ENCODE data around the gene ETV3. TPM values are rescaled to one million over a fixed set of nuclear protein-coding genes. Genes with fewer than 3 reads are reported as not detected.

ETV3 gene
- total RNA-seq, 2 donors from 2014 or later, result 23.4 to 33.3 TPM

- Histone ChIP-seq H3K36me3 (no peaks in the 10 kb centered on the region), H3K4me1 (replicated peaks) (no peaks in the 10 kb centered on the region), H3K9me3 (no peaks in the 10 kb centered on the region), H3K4me3 (no peak overlapping the region), H3K27ac (no peak overlapping the region), H3K27me3 (replicated peaks; ENCODE audit: insufficient read depth) (peaks cover 3% of the 10 kb centered on the region)
- intact Hi-C loops (cut with DNase I), result no loop called here
- WGBS, result 59% methylated on average over 19 of the region's 19 CpGs
- TF ChIP-seq POLR2A (IDR thresholded peaks at IDR 0.05) (no peak), CTCF (IDR thresholded peaks at IDR 0.05) (no peak), POLR2AphosphoS5 (IDR thresholded peaks at IDR 0.05) (no peak)
- no peak for DNase-seq (ENCODE audit: low spot score)
Observed at GRCh38 chr1:157111396-157112165, 26.6 kb downstream of the ETV3 start.

GRCh38 chr1:157110686-157111085, 27.5 kb downstream of the ETV3 start:
- no peaks in the 10 kb centered on the region for H3K36me3 ChIP-seq
- no peaks in the 10 kb centered on the region for H3K4me1 ChIP-seq (replicated peaks)
- peaks cover 3% of the 10 kb centered on the region for H3K27me3 ChIP-seq (replicated peaks; ENCODE audit: insufficient read depth)
- TF ChIP-seq POLR2A (IDR thresholded peaks at IDR 0.05) (no peak), CTCF (IDR thresholded peaks at IDR 0.05) (no peak), POLR2AphosphoS5 (IDR thresholded peaks at IDR 0.05) (no peak)
- no peak overlapping the region for H3K27ac ChIP-seq
- 95% methylated on average over 3 of the region's 3 CpGs for WGBS
- no peak overlapping the region for H3K4me3 ChIP-seq
- no peak for DNase-seq (ENCODE audit: low spot score)
- no peaks in the 10 kb centered on the region for H3K9me3 ChIP-seq
- intact Hi-C loops (cut with DNase I), result no loop called here

- 85% methylated on average over 6 of the region's 6 CpGs for WGBS
- no peak for DNase-seq (ENCODE audit: low spot score)
Observed at GRCh38 chr1:157110003-157110402, 28.2 kb downstream of the ETV3 start.

GRCh38 chr1:157108448-157108847, 29.7 kb downstream of the ETV3 start:
- no peaks in the 10 kb centered on the region for H3K9me3 ChIP-seq
- intact Hi-C loops (cut with DNase I), result no loop called here
- no peak overlapping the region for H3K4me3 ChIP-seq
- H3K27me3 ChIP-seq (replicated peaks; ENCODE audit: insufficient read depth), result peaks cover 3% of the 10 kb centered on the region
- TF ChIP-seq POLR2A (IDR thresholded peaks at IDR 0.05) (no peak), CTCF (IDR thresholded peaks at IDR 0.05) (no peak), POLR2AphosphoS5 (IDR thresholded peaks at IDR 0.05) (no peak)
- WGBS, result 74% methylated on average over 6 of the region's 6 CpGs
- H3K4me1 ChIP-seq (replicated peaks), result no peaks in the 10 kb centered on the region
- DNase-seq (ENCODE audit: low spot score), result no peak
- H3K36me3 ChIP-seq, result no peaks in the 10 kb centered on the region
- no peak overlapping the region for H3K27ac ChIP-seq

More at GRCh38 chr1:157110003-157110402, 28.2 kb downstream of the ETV3 start:
- Histone ChIP-seq H3K4me3 (no peak overlapping the region), H3K36me3 (no peaks in the 10 kb centered on the region), H3K27me3 (replicated peaks; ENCODE audit: insufficient read depth) (peaks cover 3% of the 10 kb centered on the region), H3K4me1 (replicated peaks) (no peaks in the 10 kb centered on the region), H3K27ac (no peak overlapping the region), H3K9me3 (no peaks in the 10 kb centered on the region)
- TF ChIP-seq POLR2A (IDR thresholded peaks at IDR 0.05), result no peak
- no peak for TF ChIP-seq CTCF (IDR thresholded peaks at IDR 0.05)
- TF ChIP-seq POLR2AphosphoS5 (IDR thresholded peaks at IDR 0.05), result no peak
- intact Hi-C loops (cut with DNase I), result no loop called here

GRCh38 chr1:157107702-157108101, 30.5 kb downstream of the ETV3 start:
- no peak overlapping the region for H3K27ac ChIP-seq
- no peak overlapping the region for H3K4me3 ChIP-seq
- H3K4me1 ChIP-seq (replicated peaks), result no peaks in the 10 kb centered on the region
- no peak for DNase-seq (ENCODE audit: low spot score)
- no peaks in the 10 kb centered on the region for H3K36me3 ChIP-seq
- TF ChIP-seq POLR2AphosphoS5 (IDR thresholded peaks at IDR 0.05) (no peak), POLR2A (IDR thresholded peaks at IDR 0.05) (no peak), CTCF (IDR thresholded peaks at IDR 0.05) (no peak)
- no peaks in the 10 kb centered on the region for H3K9me3 ChIP-seq
- H3K27me3 ChIP-seq (replicated peaks; ENCODE audit: insufficient read depth), result peaks cover 3% of the 10 kb centered on the region
- 28% methylated on average over 19 of the region's 19 CpGs for WGBS
- intact Hi-C loops (cut with DNase I), result no loop called here

All from prostate gland (tissue), 2 donors.